Inferior parietal cortex (tissue), 1 donor: Measurements from ENCODE around the gene MYO15B.
"Not testable (repeated sequence)": the region's sequence is repeated elsewhere in the genome, so short reads cannot be mapped to it uniquely, and the experiment has no call there.

Experiments
- DNase-seq: peaks from one replicate; pipeline ENCODE4 v3.0.0-alpha.2; 2016; ENCODE audit errors: extremely low spot score

The MYO15B gene

GRCh38 chr17:75624714-75625345 is 37.2 kb downstream of the MYO15B start:
- no peak for DNase-seq

GRCh38 chr17:75625813-75626486 is 38.4 kb downstream of the MYO15B start:
- DNase-seq: no peak

- no peak for DNase-seq
These were observed 39.0 kb downstream of the MYO15B start for GRCh38 chr17:75626496-75627038.

GRCh38 chr17:75627094-75627493 is 39.5 kb downstream of the MYO15B start:
- DNase-seq: no peak

GRCh38 chr17:75628425-75628824 is 40.8 kb downstream of the MYO15B start:
- DNase-seq: no peak

GRCh38 chr17:75629157-75629556 is 41.6 kb downstream of the MYO15B start:
- DNase-seq: no peak

GRCh38 chr17:75630071-75630917 is 42.7 kb downstream of the MYO15B start:
- no peak for DNase-seq

- DNase-seq: no peak
These were observed 43.8 kb downstream of the MYO15B start for GRCh38 chr17:75631353-75631752.

- no peak for DNase-seq
These were observed 44.8 kb downstream of the MYO15B start for GRCh38 chr17:75632428-75632827.

- DNase-seq: peak; percentile 89
These were observed 45.4 kb downstream of the MYO15B start, which contains the start of gene SMIM5 for GRCh38 chr17:75632863-75633485. TSS of gene SMIM5 (plus strand) at chr17:75633434. CDS start at chr17:75640202, 6,768 bp downstream.

- DNase-seq: peak; percentile 82
These were observed 46.1 kb downstream of the MYO15B start for GRCh38 chr17:75633486-75634375.

GRCh38 chr17:75634376-75634740 is 46.8 kb downstream of the MYO15B start:
- no peak for DNase-seq

GRCh38 chr17:75634754-75635609 is 47.4 kb downstream of the MYO15B start:
- DNase-seq: no peak

GRCh38 chr17:75635610-75636202 is 48.1 kb downstream of the MYO15B start:
- peak; percentile 9 for DNase-seq

GRCh38 chr17:75636381-75637142 is 49.0 kb downstream of the MYO15B start:
- no peak for DNase-seq

GRCh38 chr17:75637143-75637538 is 49.5 kb downstream of the MYO15B start:
- peak; percentile 24 for DNase-seq

- no peak for DNase-seq
These were observed 50.0 kb downstream of the MYO15B start for GRCh38 chr17:75637551-75637950.

- DNase-seq: not testable (repeated sequence)
These were observed 50.4 kb downstream of the MYO15B start for GRCh38 chr17:75638039-75638438.

GRCh38 chr17:75638893-75639292 is 51.3 kb downstream of the MYO15B start:
- DNase-seq: no peak
